ENCODE data around the gene CAMK4.

- TF ChIP-seq, protein P1, sequence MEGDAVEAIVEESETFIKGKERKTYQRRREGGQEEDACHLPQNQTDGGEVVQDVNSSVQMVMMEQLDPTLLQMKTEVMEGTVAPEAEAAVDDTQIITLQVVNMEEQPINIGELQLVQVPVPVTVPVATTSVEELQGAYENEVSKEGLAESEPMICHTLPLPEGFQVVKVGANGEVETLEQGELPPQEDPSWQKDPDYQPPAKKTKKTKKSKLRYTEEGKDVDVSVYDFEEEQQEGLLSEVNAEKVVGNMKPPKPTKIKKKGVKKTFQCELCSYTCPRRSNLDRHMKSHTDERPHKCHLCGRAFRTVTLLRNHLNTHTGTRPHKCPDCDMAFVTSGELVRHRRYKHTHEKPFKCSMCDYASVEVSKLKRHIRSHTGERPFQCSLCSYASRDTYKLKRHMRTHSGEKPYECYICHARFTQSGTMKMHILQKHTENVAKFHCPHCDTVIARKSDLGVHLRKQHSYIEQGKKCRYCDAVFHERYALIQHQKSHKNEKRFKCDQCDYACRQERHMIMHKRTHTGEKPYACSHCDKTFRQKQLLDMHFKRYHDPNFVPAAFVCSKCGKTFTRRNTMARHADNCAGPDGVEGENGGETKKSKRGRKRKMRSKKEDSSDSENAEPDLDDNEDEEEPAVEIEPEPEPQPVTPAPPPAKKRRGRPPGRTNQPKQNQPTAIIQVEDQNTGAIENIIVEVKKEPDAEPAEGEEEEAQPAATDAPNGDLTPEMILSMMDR (IDR thresholded peaks at IDR 0.05; ENCODE audit: insufficient read depth, low read length) = no peak
- no peak for TF ChIP-seq POLR2AphosphoS5 (IDR thresholded peaks at IDR 0.05; ENCODE audit: low read depth)
- TF ChIP-seq REST (IDR thresholded peaks at IDR 0.05; ENCODE audit: insufficient replicate concordance, low read depth) = no peak
Measured at GRCh38 chr5:111215971-111216370, 8.2 kb upstream of the CAMK4 start.

Measured in HL-60 (cell line).